ENCODE data around the gene GGT1. TPM values are rescaled to one million over a fixed set of nuclear protein-coding genes. Genes with fewer than 3 reads are reported as not detected.
"Not testable (repeated sequence)": the region's sequence is repeated elsewhere in the genome, so short reads cannot be mapped to it uniquely, and the experiment has no call there.

Gene GGT1
- total RNA-seq, 1 donor from 2014 or later, result 32.1 TPM

- DNase-seq (ENCODE audit: low read depth), result no peak
- H3K4me3 ChIP-seq (ENCODE audit: low read depth, low read length), result no peak overlapping the region
- no peak for TF ChIP-seq CTCF (conservative IDR thresholded peaks at IDR 0.05; ENCODE audit: low read depth, low read length)
Observed at GRCh38 chr22:24601217-24602104, 1.5 kb upstream of the GGT1 start.

GRCh38 chr22:24602105-24602749 lies 766 bp upstream of the GGT1 start:
- DNase-seq (ENCODE audit: low read depth), result not testable (repeated sequence)

GRCh38 chr22:24603770-24604629 lies 1.0 kb downstream of the GGT1 start:
- peak; percentile 28 for TF ChIP-seq CTCF (conservative IDR thresholded peaks at IDR 0.05; ENCODE audit: low read depth, low read length)
- DNase-seq (ENCODE audit: low read depth), result not testable (repeated sequence)
- peak overlapping the region; percentile 72 for H3K4me3 ChIP-seq (ENCODE audit: low read depth, low read length)

More at GRCh38 chr22:24602105-24602749, 766 bp upstream of the GGT1 start:
- not testable (repeated sequence) for H3K4me3 ChIP-seq (ENCODE audit: low read depth, low read length)

DNA sequence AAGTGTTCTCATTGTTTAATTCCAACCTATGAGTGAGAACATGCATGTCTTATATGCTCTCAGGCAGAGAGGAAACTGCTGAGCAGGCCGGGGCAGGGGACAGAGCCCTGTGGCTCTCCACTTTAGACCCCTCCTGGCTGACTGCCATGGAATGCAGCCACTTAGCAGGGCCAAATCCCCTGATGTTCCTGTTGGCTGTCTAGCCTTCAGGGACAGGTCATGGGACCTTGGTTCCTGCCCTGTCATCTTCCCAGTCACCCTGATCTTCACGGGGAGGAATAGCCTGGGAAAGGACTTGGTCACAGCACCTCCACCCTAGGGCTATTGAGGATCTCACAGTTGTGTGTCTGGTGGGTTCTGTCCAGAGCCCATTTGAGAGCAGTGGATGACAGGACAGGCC lies 3.3 kb downstream of the GGT1 start:
- H3K4me3 ChIP-seq (ENCODE audit: low read depth, low read length); DNase-seq (ENCODE audit: low read depth): not testable (repeated sequence)

- not testable (repeated sequence) for DNase-seq (ENCODE audit: low read depth)
- H3K4me3 ChIP-seq (ENCODE audit: low read depth, low read length), result peak overlapping the region; percentile 38
Observed at GRCh38 chr22:24607429-24607983, 4.5 kb downstream of the GGT1 start.

DNA sequence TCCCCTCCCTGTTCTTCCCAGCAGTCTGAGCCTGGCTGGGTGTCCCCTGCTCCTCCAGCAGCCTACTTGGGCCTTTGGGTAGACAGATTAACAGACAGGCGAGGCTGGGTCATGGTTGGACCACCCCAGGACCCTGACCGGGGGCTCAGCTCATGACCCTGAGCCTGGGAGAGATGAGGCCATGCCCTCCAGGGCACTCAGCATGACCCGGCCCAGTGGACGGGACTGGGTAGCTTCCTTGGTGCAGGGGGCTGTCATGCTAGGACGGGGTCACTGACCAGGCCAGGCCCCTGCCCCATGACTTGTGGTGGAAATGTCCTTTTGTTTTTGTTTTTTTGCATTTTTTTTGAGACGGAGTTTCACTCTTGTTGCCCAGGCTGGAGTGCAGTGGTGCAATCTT lies 5.3 kb downstream of the GGT1 start:
- peak overlapping the region; percentile 38 for H3K4me3 ChIP-seq (ENCODE audit: low read depth, low read length)
- not testable (repeated sequence) for DNase-seq (ENCODE audit: low read depth)

- not testable (repeated sequence) for H3K4me3 ChIP-seq (ENCODE audit: low read depth, low read length); DNase-seq (ENCODE audit: low read depth)
Observed at GRCh38 chr22:24609888-24610287, 6.9 kb downstream of the GGT1 start.

- not testable (repeated sequence) for H3K4me3 ChIP-seq (ENCODE audit: low read depth, low read length); DNase-seq (ENCODE audit: low read depth)
Observed at GRCh38 chr22:24614794-24615193, 11.8 kb downstream of the GGT1 start.

DNA sequence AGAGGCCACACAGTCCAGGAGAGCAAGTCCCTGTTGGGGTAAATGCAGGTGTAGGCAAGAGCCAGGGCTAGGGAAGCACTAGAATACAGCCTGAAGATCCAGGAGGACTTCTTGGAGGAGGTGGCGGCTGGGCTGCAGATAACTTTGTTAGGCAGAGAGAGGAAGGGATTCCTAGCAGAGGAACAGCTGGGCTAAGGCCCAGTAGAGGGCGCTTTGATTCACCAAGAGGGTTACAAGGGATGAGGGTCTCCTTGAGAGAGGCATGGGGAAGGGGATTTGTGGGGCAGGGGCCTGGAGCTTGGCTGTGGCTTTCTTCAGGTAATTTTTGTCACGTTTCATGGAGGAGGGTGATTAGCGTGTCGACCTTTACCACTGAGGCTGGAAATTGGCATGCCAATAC lies 18.3 kb downstream of the GGT1 start:
- not testable (repeated sequence) for DNase-seq (ENCODE audit: low read depth); H3K4me3 ChIP-seq (ENCODE audit: low read depth, low read length)
- TF ChIP-seq CTCF (conservative IDR thresholded peaks at IDR 0.05; ENCODE audit: low read depth, low read length), result peak; percentile 11

DNA sequence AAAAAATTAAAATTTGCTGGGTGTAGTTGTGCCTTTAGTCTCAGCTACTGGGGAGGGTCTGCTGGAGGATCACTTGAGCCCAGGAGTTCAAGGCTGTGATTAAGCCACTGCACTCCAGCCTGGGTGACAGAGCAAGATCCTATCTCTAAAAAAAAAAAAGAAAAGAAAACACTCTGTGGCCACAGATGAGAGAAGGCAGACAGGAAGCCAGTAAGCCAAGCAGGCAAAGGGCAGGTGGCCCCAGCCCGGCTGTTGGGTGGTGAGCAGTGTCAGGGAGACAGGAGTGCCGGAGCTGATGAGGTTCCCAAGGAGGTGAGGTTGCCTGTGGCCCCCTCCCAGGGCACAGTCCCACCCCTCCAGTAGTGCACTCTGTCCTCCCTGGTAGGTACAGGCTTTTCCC lies 19.6 kb downstream of the GGT1 start:
- not testable (repeated sequence) for DNase-seq (ENCODE audit: low read depth); H3K4me3 ChIP-seq (ENCODE audit: low read depth, low read length)

DNA sequence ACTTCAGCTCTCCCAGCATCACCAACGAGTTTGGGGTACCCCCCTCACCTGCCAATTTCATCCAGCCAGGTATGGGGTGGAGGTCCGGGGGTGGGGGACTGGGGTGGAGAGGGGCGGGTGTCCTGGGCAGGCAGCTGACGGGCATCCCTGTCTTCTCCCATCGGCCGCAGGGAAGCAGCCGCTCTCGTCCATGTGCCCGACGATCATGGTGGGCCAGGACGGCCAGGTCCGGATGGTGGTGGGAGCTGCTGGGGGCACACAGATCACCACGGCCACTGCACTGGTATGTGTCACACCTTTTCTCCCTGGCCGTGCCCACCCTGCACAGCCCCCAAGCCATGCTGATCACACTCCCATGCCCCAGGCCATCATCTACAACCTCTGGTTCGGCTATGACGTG lies 24.9 kb downstream of the GGT1 start:
- not testable (repeated sequence) for H3K4me3 ChIP-seq (ENCODE audit: low read depth, low read length)

More for the DNA sequence above, 24.9 kb downstream of the GGT1 start:
- not testable (repeated sequence) for DNase-seq (ENCODE audit: low read depth)

Data from epithelial cell of proximal tubule (primary cell).